Measurements from ENCODE around the gene ZNF516. TPM values are rescaled to one million over a fixed set of nuclear protein-coding genes. Genes with fewer than 3 reads are reported as not detected.
"Not testable (repeated sequence)": the region's sequence is repeated elsewhere in the genome, so short reads cannot be mapped to it uniquely, and the experiment has no call there.

The ZNF516 gene
- total RNA-seq = 48.5 TPM

- no peak for DNase-seq (ENCODE audit: low spot score)
Observed at GRCh38 chr18:76495006-76495370, at the start of gene ZNF516. ZNF516 (minus strand) TSS chr18:76495242; CDS start chr18:76443054, 52,188 bp downstream.

- DNase-seq (ENCODE audit: low spot score) = no peak
Observed at GRCh38 chr18:76538846-76539245, 43.8 kb upstream of the ZNF516 start.

GRCh38 chr18:76537621-76538020 lies 42.6 kb upstream of the ZNF516 start:
- no peak for DNase-seq (ENCODE audit: low spot score)

GRCh38 chr18:76536593-76536992 lies 41.6 kb upstream of the ZNF516 start:
- DNase-seq (ENCODE audit: low spot score) = not testable (repeated sequence)

GRCh38 chr18:76532875-76533274 lies 37.8 kb upstream of the ZNF516 start:
- DNase-seq (ENCODE audit: low spot score) = no peak

GRCh38 chr18:76530846-76531245 lies 35.8 kb upstream of the ZNF516 start:
- no peak for DNase-seq (ENCODE audit: low spot score)

GRCh38 chr18:76530391-76530790 lies 35.3 kb upstream of the ZNF516 start:
- DNase-seq (ENCODE audit: low spot score) = no peak

GRCh38 chr18:76529433-76529811 lies 34.4 kb upstream of the ZNF516 start:
- no peak for DNase-seq (ENCODE audit: low spot score)

GRCh38 chr18:76528477-76529432 lies 33.7 kb upstream of the ZNF516 start:
- peak; percentile 38 for DNase-seq (ENCODE audit: low spot score)

GRCh38 chr18:76525911-76526310 lies 30.9 kb upstream of the ZNF516 start:
- DNase-seq (ENCODE audit: low spot score) = no peak

- DNase-seq (ENCODE audit: low spot score) = no peak
Observed at GRCh38 chr18:76524900-76525698, 30.1 kb upstream of the ZNF516 start.

- DNase-seq (ENCODE audit: low spot score) = no peak
Observed at GRCh38 chr18:76524477-76524876, 29.4 kb upstream of the ZNF516 start.

- no peak for DNase-seq (ENCODE audit: low spot score)
Observed at GRCh38 chr18:76522551-76522950, 27.5 kb upstream of the ZNF516 start.

- DNase-seq (ENCODE audit: low spot score) = no peak
Observed at GRCh38 chr18:76522122-76522503, 27.1 kb upstream of the ZNF516 start.

GRCh38 chr18:76521417-76522121 lies 26.5 kb upstream of the ZNF516 start:
- no peak for DNase-seq (ENCODE audit: low spot score)

- no peak for DNase-seq (ENCODE audit: low spot score)
Observed at GRCh38 chr18:76518860-76519538, 24.0 kb upstream of the ZNF516 start.

- no peak for DNase-seq (ENCODE audit: low spot score)
Observed at GRCh38 chr18:76518123-76518859, 23.2 kb upstream of the ZNF516 start.

GRCh38 chr18:76515576-76515975 lies 20.5 kb upstream of the ZNF516 start:
- DNase-seq (ENCODE audit: low spot score) = no peak

GRCh38 chr18:76514573-76514972 lies 19.5 kb upstream of the ZNF516 start:
- DNase-seq (ENCODE audit: low spot score) = no peak

- DNase-seq (ENCODE audit: low spot score) = no peak
Observed at GRCh38 chr18:76507830-76508385, 12.9 kb upstream of the ZNF516 start.

Data from mucosa of gallbladder (tissue), 1 donor.